Upper lobe of left lung (tissue), 6 donors: ENCODE measurements around the gene CDKL1. TPM values are rescaled to one million over a fixed set of nuclear protein-coding genes. Genes with fewer than 3 reads are reported as not detected.

Source experiments
- ATAC-seq, 2 donors: fragments of 200-7000 bp; cut with Tn5 transposase; one replicate each; pipeline ENCODE4 v1.9.1; 2022; ENCODE audit warnings: mild to moderate bottlenecking in 2 of 2, moderate library complexity in 2 of 2; ENCODE audit not compliant: low FRiP score in 2 of 2
- DNase-seq, 2 donors: peaks; one replicate each; pipeline ENCODE4 v3.0.0-alpha.2; 2019 to 2020
- H3K27ac ChIP-seq, 4 donors: fragments of 200-600 bp; sonication (generic); one replicate each; pipeline ENCODE4 v1.5.1; 2016 to 2019
- H3K27me3 ChIP-seq, 4 donors: fragments of 200-600 bp; sonication (generic); one replicate each; pipeline ENCODE4 v1.5.1; 2017 to 2019
- H3K36me3 ChIP-seq, 4 donors: fragments of 200-600 bp; sonication (generic); one replicate each; pipeline ENCODE4 v1.5.1; 2016 to 2019
- H3K4me1 ChIP-seq, 4 donors: fragments of 200-600 bp; sonication (generic); one replicate each; pipeline ENCODE4 v1.5.1; 2018 to 2019
- H3K4me3 ChIP-seq, 4 donors: fragments of 200-600 bp; sonication (generic); one replicate each; pipeline ENCODE4 v1.5.1; 2017 to 2019; ENCODE audit warnings: mild to moderate bottlenecking in 2 of 4, moderate library complexity in 1 of 4
- H3K9me3 ChIP-seq, 4 donors: fragments of 200-600 bp; sonication (generic); one replicate each; pipeline ENCODE4 v1.5.1; 2018 to 2019
- EP300 ChIP-seq, 4 donors: sonication (generic); formaldehyde crosslinking; IDR thresholded peaks; one replicate each; pipeline ENCODE4 v1.5.1; 2017; ENCODE audit warnings: antibody characterized with exemption in 4 of 4, control low read depth in 2 of 4
- POLR2A ChIP-seq, 4 donors: fragments of 450-650 bp; IDR thresholded peaks; one replicate each; pipeline ENCODE4 v1.5.1; 2016 to 2017; ENCODE audit warnings: antibody characterized with exemption in 4 of 4, mild to moderate bottlenecking in 2 of 4
- POLR2AphosphoS5 ChIP-seq, 2 donors: sonication (generic); formaldehyde crosslinking; IDR thresholded peaks; one replicate each; pipeline ENCODE4 v1.5.1; 2017; ENCODE audit warnings: antibody characterized with exemption in 2 of 2
- WGBS, 2 donors: methylation state at CpG; one replicate each; pipeline ENCODE4 v1.1.5; 2017 to 2018; 5-methylcytosine and 5-hydroxymethylcytosine counted together
- total RNA-seq, 6 donors: library from RNA; depleted of rRNA in 4 of 6; stranded (reverse); fragments of >200 nt in 4 of 6; gene quantifications; one replicate each; pipeline versions ENCODE4 v1.1.0 to v1.2.1, GENCODE V29; 2016 to 2021
- TF ChIP-seq, protein P1 (sequence below), 6 experiments: fragments of 450-650 bp in 4 of 6; fragments of 200-600 bp in 2 of 6; sonication (generic) in 2 of 6; IDR thresholded peaks; one replicate each; pipeline ENCODE4 v1.5.1; 2016 to 2019; ENCODE audit warnings: antibody characterized with exemption in 6 of 6
- donor health status: DM: no; HTN: no; CAD: no; lungs with moderate emphysema.
- donor health status: DM: no; HTN: yes; CAD: no; lungs with severe emphysema.

Gene CDKL1
- total RNA-seq, 6 donors from 2014 or later: 24.6 to 44.7 (median 30.1) TPM

DNA sequence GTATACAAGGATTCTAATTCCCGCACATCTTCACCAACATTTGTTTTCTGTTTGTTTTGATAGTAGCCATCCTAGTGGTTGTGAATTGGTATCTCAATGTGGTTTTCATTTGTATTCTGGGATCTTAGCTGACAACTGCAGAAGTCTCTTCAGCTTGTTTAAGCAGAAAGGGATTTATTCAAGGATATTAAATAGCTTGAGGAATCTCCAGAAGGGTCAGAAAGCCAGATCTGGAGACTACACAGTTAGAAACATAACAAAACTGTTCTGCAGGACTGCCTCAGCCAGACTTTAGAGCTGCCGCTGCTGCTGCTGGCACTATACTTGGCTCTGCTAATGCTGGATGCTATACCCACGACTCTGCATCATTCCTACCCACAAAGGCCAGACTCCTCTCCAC lies 13.4 kb upstream of the CDKL1 start:
- ATAC-seq (no peak), DNase-seq (no peak)
- 89 to 99% methylated on average over 3 of the region's 3 CpGs for WGBS, 2 donors
- no peaks in the 10 kb centered on the region for H3K36me3 ChIP-seq
- no peaks in the 10 kb centered on the region for H3K4me1 ChIP-seq
- no peak overlapping the region for H3K4me3 ChIP-seq
- no peaks in the 10 kb centered on the region for H3K27me3 ChIP-seq
- TF ChIP-seq POLR2AphosphoS5 (IDR thresholded peaks at IDR 0.05) (no peak), POLR2A (IDR thresholded peaks at IDR 0.05) (no peak), EP300 (IDR thresholded peaks at IDR 0.05) (no peak)
- TF ChIP-seq, protein P1, sequence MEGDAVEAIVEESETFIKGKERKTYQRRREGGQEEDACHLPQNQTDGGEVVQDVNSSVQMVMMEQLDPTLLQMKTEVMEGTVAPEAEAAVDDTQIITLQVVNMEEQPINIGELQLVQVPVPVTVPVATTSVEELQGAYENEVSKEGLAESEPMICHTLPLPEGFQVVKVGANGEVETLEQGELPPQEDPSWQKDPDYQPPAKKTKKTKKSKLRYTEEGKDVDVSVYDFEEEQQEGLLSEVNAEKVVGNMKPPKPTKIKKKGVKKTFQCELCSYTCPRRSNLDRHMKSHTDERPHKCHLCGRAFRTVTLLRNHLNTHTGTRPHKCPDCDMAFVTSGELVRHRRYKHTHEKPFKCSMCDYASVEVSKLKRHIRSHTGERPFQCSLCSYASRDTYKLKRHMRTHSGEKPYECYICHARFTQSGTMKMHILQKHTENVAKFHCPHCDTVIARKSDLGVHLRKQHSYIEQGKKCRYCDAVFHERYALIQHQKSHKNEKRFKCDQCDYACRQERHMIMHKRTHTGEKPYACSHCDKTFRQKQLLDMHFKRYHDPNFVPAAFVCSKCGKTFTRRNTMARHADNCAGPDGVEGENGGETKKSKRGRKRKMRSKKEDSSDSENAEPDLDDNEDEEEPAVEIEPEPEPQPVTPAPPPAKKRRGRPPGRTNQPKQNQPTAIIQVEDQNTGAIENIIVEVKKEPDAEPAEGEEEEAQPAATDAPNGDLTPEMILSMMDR (IDR thresholded peaks at IDR 0.05): no peak
- H3K9me3 ChIP-seq: no peaks in the 10 kb centered on the region
- H3K27ac ChIP-seq: no peak overlapping the region

DNA sequence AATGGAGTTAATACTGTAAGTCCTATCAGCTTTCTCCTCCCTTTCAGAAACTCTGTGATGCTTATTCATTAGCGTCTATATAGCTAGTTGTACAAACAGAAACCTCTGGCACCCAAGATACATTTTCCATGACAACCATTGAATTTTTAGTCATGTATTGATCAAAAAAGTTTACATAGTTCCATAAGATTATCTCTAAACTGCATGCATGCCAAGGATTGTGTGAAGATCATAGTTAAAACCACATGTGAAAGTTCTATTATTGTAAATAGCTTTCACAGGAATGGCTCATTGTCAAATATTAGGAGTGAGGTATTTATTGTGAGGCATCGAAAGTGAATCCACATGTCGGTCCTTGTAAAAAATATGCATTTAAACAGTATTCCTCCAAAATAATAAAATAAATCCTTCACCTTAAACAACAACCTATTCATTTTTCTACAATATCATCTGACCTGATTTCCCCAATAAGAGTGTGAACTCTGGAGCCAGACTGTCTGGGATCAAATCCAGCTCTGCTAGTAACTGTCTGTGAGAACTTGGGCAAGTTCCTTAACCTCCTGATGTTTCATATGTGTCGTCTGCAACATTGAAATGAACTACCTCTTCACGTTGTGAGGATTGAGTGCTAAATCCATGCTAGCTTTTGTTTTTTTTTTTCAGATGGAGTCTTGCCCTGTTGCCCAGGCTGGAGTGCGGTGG lies 10.6 kb upstream of the CDKL1 start:
- no peaks in the 10 kb centered on the region for H3K36me3 ChIP-seq
- H3K4me1 ChIP-seq: peaks cover 0 to 16% (median 2%) of the 10 kb centered on the region in 4 donors
- 84 to 88% methylated on average over 6 of the region's 6 CpGs for WGBS, 2 donors
- no peak overlapping the region for H3K4me3 ChIP-seq
- ATAC-seq: peak in 1 of 2 donors; percentile 43
- H3K27ac ChIP-seq: no peak overlapping the region
- DNase-seq: no peak
- no peaks in the 10 kb centered on the region for H3K9me3 ChIP-seq
- H3K27me3 ChIP-seq: no peaks in the 10 kb centered on the region
- no peak for TF ChIP-seq POLR2A (IDR thresholded peaks at IDR 0.05)
- TF ChIP-seq, protein P1 (IDR thresholded peaks at IDR 0.05): no peak
- TF ChIP-seq POLR2AphosphoS5 (IDR thresholded peaks at IDR 0.05): no peak
- TF ChIP-seq EP300 (IDR thresholded peaks at IDR 0.05): no peak

DNA sequence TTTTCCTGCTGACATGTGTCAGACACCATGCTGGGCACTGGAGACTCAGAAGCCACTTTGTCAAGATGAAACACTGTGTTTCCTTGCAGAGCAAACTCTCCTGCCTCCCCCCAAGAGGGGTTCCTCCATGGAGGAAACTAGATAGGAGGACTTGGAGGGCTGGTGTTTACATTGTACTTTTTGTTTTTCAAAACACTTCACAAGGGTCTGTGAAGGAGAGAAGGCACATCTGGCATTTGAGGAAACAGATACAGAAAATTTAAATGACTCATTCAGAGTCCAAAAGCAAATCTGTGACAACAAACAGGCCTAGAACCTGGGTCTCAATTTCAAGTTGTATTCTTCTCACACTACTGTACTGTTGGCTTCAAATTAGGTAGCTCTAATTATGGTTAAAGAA lies 6.7 kb upstream of the CDKL1 start:
- DNase-seq (no peak), ATAC-seq (no peak)
- no peaks in the 10 kb centered on the region for H3K27me3 ChIP-seq

DNA sequence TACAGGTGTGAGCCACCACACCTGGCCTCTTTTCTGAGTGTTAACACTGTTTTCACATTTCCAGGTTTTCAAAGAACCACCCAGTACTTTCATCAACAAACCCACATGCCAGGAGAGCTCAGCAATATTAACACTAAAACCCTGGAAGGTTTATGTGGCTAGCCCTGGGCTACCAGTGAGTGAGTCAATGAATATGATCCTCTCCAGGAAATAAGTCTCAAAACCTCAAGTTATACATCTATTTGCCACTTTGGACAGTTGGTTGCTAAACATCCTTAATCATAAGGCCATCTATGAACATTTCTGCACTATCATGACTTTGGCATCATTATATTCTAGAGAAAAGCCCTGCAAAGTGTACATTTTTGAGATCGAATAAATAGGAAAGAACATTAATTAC lies 6.3 kb upstream of the CDKL1 start:
- no peak for ATAC-seq
- Histone ChIP-seq H3K27ac (peak overlapping the region in 2 of 4 donors; percentile 13 to 33), H3K9me3 (no peaks in the 10 kb centered on the region), H3K36me3 (no peaks in the 10 kb centered on the region), H3K4me1 (peaks cover 0 to 17% (median 2%) of the 10 kb centered on the region in 4 donors), H3K4me3 (no peak overlapping the region), H3K27me3 (no peaks in the 10 kb centered on the region)
- TF ChIP-seq POLR2A (IDR thresholded peaks at IDR 0.05) (no peak), POLR2AphosphoS5 (IDR thresholded peaks at IDR 0.05) (no peak), EP300 (IDR thresholded peaks at IDR 0.05) (no peak)
- TF ChIP-seq, protein P1 (IDR thresholded peaks at IDR 0.05): no peak
- no peak for DNase-seq
- 33 to 47% methylated on average over 1 of the region's 1 CpG for WGBS, 2 donors

More for the DNA sequence above, 6.7 kb upstream of the CDKL1 start:
- peaks cover 0 to 16% (median 2%) of the 10 kb centered on the region in 4 donors for H3K4me1 ChIP-seq
- TF ChIP-seq, protein P1 (IDR thresholded peaks at IDR 0.05): no peak
- TF ChIP-seq POLR2AphosphoS5 (IDR thresholded peaks at IDR 0.05): peak in 1 of 2 donors; percentile 35
- H3K9me3 ChIP-seq: no peaks in the 10 kb centered on the region
- H3K27ac ChIP-seq: peak overlapping the region in 1 of 4 donors; percentile 33
- no peak overlapping the region for H3K4me3 ChIP-seq
- H3K36me3 ChIP-seq: no peaks in the 10 kb centered on the region

DNA sequence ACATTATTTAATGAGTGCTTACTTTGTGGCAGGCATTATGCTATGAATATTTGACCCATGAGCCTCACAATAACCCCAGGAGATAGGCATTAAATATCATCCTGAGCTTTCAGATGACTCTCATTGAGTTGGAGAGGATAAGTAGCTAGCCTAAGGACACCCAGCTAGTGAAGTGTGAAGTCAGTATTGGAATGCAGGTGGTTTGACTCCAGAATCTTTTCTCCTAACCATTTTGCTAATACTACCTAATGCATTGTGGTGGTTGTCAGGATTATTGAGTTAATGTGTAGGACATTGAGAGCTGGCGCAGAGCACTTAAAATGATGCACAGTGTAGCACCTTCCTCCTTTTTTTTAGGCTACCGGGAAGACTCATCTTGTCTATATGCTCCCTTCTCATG lies 3.8 kb upstream of the CDKL1 start:
- Histone ChIP-seq H3K9me3 (no peaks in the 10 kb centered on the region), H3K36me3 (no peaks in the 10 kb centered on the region), H3K4me1 (peaks cover 9 to 26% (median 14%) of the 10 kb centered on the region in 4 donors), H3K27ac (no peak overlapping the region), H3K27me3 (no peaks in the 10 kb centered on the region), H3K4me3 (no peak overlapping the region)
- DNase-seq (no peak), ATAC-seq (no peak)
- WGBS, 2 donors: 93 to 96% methylated on average over 2 of the region's 2 CpGs
- no peak for TF ChIP-seq EP300 (IDR thresholded peaks at IDR 0.05)
